GM12874 (cell line): ENCODE data around the gene RANBP3.

Experiments used
- TF ChIP-seq, protein P1 (sequence below): IDR thresholded peaks from 2 replicates; pipeline ENCODE4 v1.5.1; 2011; ENCODE audit warnings: low read depth, mild to moderate bottlenecking, control low read depth, low read length, moderate library complexity; ENCODE audit not compliant: insufficient read depth

The RANBP3 gene

GRCh38 chr19:5972355-5972731 lies 5.6 kb downstream of the RANBP3 start:
- TF ChIP-seq, protein P1, sequence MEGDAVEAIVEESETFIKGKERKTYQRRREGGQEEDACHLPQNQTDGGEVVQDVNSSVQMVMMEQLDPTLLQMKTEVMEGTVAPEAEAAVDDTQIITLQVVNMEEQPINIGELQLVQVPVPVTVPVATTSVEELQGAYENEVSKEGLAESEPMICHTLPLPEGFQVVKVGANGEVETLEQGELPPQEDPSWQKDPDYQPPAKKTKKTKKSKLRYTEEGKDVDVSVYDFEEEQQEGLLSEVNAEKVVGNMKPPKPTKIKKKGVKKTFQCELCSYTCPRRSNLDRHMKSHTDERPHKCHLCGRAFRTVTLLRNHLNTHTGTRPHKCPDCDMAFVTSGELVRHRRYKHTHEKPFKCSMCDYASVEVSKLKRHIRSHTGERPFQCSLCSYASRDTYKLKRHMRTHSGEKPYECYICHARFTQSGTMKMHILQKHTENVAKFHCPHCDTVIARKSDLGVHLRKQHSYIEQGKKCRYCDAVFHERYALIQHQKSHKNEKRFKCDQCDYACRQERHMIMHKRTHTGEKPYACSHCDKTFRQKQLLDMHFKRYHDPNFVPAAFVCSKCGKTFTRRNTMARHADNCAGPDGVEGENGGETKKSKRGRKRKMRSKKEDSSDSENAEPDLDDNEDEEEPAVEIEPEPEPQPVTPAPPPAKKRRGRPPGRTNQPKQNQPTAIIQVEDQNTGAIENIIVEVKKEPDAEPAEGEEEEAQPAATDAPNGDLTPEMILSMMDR: no peak

GRCh38 chr19:5971714-5972354 lies 6.1 kb downstream of the RANBP3 start:
- TF ChIP-seq, protein P1: no peak

DNA sequence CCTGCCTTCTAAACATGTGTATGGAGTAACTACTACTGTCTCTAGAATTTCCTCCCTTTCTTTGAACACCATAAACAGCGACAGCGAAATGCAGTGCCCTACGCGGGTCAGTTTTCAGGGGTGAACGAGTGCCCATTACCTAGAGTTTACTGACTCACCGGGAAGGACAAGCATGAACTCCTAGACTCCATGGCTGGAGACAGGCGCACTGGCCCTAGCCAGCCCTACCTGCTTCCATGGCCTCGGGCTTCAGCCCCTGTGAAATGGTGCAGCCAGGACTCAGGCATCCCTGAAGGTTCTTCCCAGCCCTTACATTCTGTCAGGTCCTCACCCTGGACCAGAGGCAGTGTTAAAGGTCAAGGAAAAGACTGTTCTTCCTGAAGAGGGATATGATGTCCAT lies 8.5 kb downstream of the RANBP3 start:
- TF ChIP-seq, protein P1: no peak

GRCh38 chr19:5968431-5969373 lies 9.2 kb downstream of the RANBP3 start:
- TF ChIP-seq, protein P1: no peak

DNA sequence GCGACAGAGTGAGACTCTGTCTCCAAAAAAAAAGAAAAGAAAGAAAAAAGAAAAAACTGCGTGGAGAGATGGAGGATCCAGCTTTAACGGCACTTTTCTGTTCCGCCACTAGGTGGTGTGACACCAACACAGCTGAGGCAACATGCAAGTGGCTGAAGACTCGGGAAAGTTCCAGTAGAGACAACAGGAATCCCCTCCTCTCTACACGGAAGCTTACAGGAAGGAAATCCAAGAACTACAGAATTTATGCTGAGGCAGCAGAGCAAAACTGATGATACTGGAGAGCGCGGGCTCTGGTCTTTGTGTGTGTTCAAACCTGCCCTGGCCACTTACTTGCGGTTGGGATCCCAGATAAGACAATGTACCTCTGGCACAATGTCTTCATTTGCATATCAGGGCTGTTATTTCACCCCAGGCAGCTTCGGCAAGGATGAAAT lies 9.9 kb downstream of the RANBP3 start:
- TF ChIP-seq, protein P1: peak; percentile 82

DNA sequence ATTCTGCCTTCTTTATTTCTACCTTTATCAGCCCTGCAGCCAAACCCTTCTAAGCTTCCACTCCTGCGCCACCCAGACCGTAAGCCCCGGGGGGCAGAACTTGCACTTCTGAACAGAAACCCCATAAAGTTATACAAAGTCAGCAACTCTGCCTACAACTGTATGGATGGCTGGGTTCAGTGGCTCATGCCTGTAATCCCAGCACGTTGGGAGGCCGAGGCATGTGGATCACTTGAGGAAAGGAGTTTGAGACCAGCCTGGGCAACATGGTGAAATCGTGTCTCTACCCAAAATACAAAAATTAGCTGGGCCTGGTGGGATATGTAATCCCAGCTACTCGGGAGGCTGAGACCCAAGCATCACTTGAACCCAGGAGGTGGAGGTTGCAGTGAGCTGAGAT lies 10.4 kb downstream of the RANBP3 start:
- TF ChIP-seq, protein P1: no peak

GRCh38 chr19:5966941-5967340 lies 11.0 kb downstream of the RANBP3 start:
- TF ChIP-seq, protein P1: no peak
